Retinal pigment epithelial cell (primary cell): ENCODE results near the gene DBH.
"Not testable (repeated sequence)": the region's sequence is repeated elsewhere in the genome, so short reads cannot be mapped to it uniquely, and the experiment has no call there.

ENCODE experiments used
- DNase-seq: peaks from one replicate; pipeline ENCODE4 v3.0.0-alpha.2; 2010; ENCODE audit warnings: low read depth
- H3K4me3 ChIP-seq: 2 replicates; pipeline ENCODE4 v1.5.1; 2011; ENCODE audit warnings: mild to moderate bottlenecking, low read length, control low read depth, moderate library complexity
- CTCF ChIP-seq: conservative IDR thresholded peaks from 2 replicates; pipeline ENCODE4 v1.5.1; 2011; ENCODE audit warnings: low read depth, low read length, control low read depth, inconsistent platforms

DBH gene

GRCh38 chr9:133621725-133622267 is 14.4 kb upstream of the DBH start:
- DNase-seq = no peak
- TF ChIP-seq CTCF = no peak
- H3K4me3 ChIP-seq = no peak overlapping the region

GRCh38 chr9:133622555-133622954 is 13.6 kb upstream of the DBH start:
- H3K4me3 ChIP-seq = no peak overlapping the region
- no peak for TF ChIP-seq CTCF
- no peak for DNase-seq

- not testable (repeated sequence) for DNase-seq
These were observed 10.2 kb upstream of the DBH start for GRCh38 chr9:133626008-133626407.

GRCh38 chr9:133627341-133627740 is 8.8 kb upstream of the DBH start:
- TF ChIP-seq CTCF = no peak
- no peak overlapping the region for H3K4me3 ChIP-seq
- no peak for DNase-seq

More at GRCh38 chr9:133626008-133626407, 10.2 kb upstream of the DBH start:
- not testable (repeated sequence) for H3K4me3 ChIP-seq

GRCh38 chr9:133628766-133629165 is 7.4 kb upstream of the DBH start:
- H3K4me3 ChIP-seq = no peak overlapping the region
- DNase-seq = no peak
- TF ChIP-seq CTCF = no peak

GRCh38 chr9:133629221-133630110 is 6.7 kb upstream of the DBH start:
- DNase-seq = no peak
- H3K4me3 ChIP-seq = no peak overlapping the region
- TF ChIP-seq CTCF = no peak

- DNase-seq = no peak
- no peak for TF ChIP-seq CTCF
- H3K4me3 ChIP-seq = no peak overlapping the region
These were observed 5.1 kb upstream of the DBH start for GRCh38 chr9:133631111-133631510.
